Keratinocyte (primary cell): ENCODE measurements around the gene ABCD2.
"Not testable (repeated sequence)": the region's sequence is repeated elsewhere in the genome, so short reads cannot be mapped to it uniquely, and the experiment has no call there.

Experiments
- EZH2 ChIP-seq: IDR thresholded peaks from one replicate; pipeline ENCODE4 v1.6.1; 2012; ENCODE audit warnings: inconsistent platforms, mild to moderate bottlenecking, low read length, moderate library complexity
- TF ChIP-seq, protein P1 (sequence below), 3 experiments: IDR thresholded peaks in 1 of 3; conservative IDR thresholded peaks in 1 of 3; optimal IDR thresholded peaks in 1 of 3; 2 replicates in 2 of 3; 3 replicates in 1 of 3; pipeline versions ENCODE3 to v1.5.1; 2011; ENCODE audit warnings: low read length in 3 of 3, mild to moderate bottlenecking in 3 of 3, moderate library complexity in 2 of 3, control low read depth in 1 of 3, inconsistent platforms in 1 of 3; ENCODE audit not compliant: insufficient read depth in 2 of 3; ENCODE audit errors: extremely low read depth in 1 of 3

DNA sequence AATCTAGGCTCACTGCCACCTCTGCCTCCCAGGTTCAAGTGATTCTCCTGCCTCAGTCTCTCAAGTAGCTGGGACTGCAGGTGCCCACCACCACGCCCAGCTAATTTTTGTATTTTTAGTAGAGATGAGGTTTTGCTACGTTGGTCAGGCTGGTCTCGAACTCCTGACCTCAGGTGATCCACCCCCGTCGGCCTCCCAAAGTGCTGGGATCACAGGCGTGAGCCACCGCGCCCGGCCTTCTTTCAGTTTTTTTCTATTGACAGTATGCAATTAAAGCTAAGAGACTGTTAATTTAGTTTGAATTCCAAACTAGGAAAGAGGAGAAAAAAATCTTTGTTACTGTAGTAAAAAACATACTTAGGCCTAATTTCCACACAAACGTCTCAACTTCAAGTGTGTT is 3.6 kb upstream of the ABCD2 start:
- TF ChIP-seq, protein P1, sequence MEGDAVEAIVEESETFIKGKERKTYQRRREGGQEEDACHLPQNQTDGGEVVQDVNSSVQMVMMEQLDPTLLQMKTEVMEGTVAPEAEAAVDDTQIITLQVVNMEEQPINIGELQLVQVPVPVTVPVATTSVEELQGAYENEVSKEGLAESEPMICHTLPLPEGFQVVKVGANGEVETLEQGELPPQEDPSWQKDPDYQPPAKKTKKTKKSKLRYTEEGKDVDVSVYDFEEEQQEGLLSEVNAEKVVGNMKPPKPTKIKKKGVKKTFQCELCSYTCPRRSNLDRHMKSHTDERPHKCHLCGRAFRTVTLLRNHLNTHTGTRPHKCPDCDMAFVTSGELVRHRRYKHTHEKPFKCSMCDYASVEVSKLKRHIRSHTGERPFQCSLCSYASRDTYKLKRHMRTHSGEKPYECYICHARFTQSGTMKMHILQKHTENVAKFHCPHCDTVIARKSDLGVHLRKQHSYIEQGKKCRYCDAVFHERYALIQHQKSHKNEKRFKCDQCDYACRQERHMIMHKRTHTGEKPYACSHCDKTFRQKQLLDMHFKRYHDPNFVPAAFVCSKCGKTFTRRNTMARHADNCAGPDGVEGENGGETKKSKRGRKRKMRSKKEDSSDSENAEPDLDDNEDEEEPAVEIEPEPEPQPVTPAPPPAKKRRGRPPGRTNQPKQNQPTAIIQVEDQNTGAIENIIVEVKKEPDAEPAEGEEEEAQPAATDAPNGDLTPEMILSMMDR (optimal IDR thresholded peaks at IDR 0.05 in 1 of 3, IDR thresholded peaks at IDR 0.05 in 1 of 3, conservative IDR thresholded peaks at IDR 0.05 in 1 of 3; ENCODE audit: extremely low read depth in 1 of 3, insufficient read depth in 2 of 3, low read length in 3 of 3), result not testable (repeated sequence)
- not testable (repeated sequence) for TF ChIP-seq EZH2
